ENCODE results near the gene MACF1. TPM values are rescaled to one million over a fixed set of nuclear protein-coding genes. Genes with fewer than 3 reads are reported as not detected.

The MACF1 gene
- polyA plus RNA-seq, 1 of the 3 experiments (the other 2 are of a cell fraction): 37.6 TPM

DNA sequence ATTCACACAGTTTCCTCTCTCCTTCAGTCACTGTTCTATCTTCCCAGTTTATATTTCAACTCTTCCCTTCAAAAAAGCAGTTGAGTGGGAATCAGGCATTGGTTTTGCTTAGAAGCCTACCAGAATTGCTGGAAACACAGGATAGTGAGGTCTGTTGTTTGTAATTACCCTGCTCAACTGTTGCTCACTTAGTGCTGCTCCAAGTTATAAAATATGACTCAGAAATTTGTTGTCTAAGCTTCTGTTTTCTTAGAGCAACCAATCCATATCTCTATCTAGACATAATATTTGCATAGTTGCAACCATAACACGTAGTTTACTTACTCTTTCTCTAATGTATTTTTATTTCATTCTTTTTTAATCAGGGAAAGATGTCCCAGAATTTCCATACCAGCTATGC, 87.9 kb downstream of the MACF1 start:
- peaks cover 21% of the 10 kb centered on the region; the same call in 1 of the 2 replicates for H3K79me2 ChIP-seq (ENCODE audit: insufficient read depth)
- 0 out of 2 replicates have a peak, but pooled peaks cover 4% of the 10 kb centered on the region for H4K20me1 ChIP-seq (ENCODE audit: insufficient read depth)
- CTCF ChIA-PET: no interaction called here
- no peaks in the 10 kb centered on the region for H3K9me2 ChIP-seq
- H3K27me3 ChIP-seq (ENCODE audit: insufficient read depth): no peaks in the 10 kb centered on the region
- H3K9me3 ChIP-seq: no peaks in the 10 kb centered on the region
- TF ChIP-seq FOXM1 (IDR thresholded peaks at IDR 0.05; ENCODE audit: low read depth): no peak
- no peak for TF ChIP-seq ELF1 (IDR thresholded peaks at IDR 0.05)
- TF ChIP-seq YY1 (IDR thresholded peaks at IDR 0.05; ENCODE audit: low read depth): no peak
- no peak for TF ChIP-seq FOXJ3 (CRISPR knock-in tag; IDR thresholded peaks at IDR 0.05)
- TF ChIP-seq FOSL2 (IDR thresholded peaks at IDR 0.05; ENCODE audit: borderline replicate concordance, low read depth): no peak
- TF ChIP-seq, protein P1, sequence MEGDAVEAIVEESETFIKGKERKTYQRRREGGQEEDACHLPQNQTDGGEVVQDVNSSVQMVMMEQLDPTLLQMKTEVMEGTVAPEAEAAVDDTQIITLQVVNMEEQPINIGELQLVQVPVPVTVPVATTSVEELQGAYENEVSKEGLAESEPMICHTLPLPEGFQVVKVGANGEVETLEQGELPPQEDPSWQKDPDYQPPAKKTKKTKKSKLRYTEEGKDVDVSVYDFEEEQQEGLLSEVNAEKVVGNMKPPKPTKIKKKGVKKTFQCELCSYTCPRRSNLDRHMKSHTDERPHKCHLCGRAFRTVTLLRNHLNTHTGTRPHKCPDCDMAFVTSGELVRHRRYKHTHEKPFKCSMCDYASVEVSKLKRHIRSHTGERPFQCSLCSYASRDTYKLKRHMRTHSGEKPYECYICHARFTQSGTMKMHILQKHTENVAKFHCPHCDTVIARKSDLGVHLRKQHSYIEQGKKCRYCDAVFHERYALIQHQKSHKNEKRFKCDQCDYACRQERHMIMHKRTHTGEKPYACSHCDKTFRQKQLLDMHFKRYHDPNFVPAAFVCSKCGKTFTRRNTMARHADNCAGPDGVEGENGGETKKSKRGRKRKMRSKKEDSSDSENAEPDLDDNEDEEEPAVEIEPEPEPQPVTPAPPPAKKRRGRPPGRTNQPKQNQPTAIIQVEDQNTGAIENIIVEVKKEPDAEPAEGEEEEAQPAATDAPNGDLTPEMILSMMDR (IDR thresholded peaks at IDR 0.05): no peak
- TF ChIP-seq CHD2 (IDR thresholded peaks at IDR 0.05; ENCODE audit: low read length, partially characterized antibody): no peak
- TF ChIP-seq NRF1 (IDR thresholded peaks at IDR 0.05; ENCODE audit: low read depth, low read length): no peak
- no peak for TF ChIP-seq TCF12 (IDR thresholded peaks at IDR 0.05)
- no peak for TF ChIP-seq NFIC (IDR thresholded peaks at IDR 0.05; ENCODE audit: borderline replicate concordance)
- TF ChIP-seq, protein P2, sequence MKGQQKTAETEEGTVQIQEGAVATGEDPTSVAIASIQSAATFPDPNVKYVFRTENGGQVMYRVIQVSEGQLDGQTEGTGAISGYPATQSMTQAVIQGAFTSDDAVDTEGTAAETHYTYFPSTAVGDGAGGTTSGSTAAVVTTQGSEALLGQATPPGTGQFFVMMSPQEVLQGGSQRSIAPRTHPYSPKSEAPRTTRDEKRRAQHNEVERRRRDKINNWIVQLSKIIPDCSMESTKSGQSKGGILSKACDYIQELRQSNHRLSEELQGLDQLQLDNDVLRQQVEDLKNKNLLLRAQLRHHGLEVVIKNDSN (IDR thresholded peaks at IDR 0.05; ENCODE audit: borderline replicate concordance, low read depth): no peak
- TF ChIP-seq TEAD4 (IDR thresholded peaks at IDR 0.05; ENCODE audit: borderline replicate concordance, insufficient read depth): no peak
- no peak for TF ChIP-seq RAD21 (IDR thresholded peaks at IDR 0.05; ENCODE audit: low read length)
- no peak for TF ChIP-seq RCOR1 (IDR thresholded peaks at IDR 0.05; ENCODE audit: low read length)
- no peak overlapping the region for H3K4me2 ChIP-seq
- 91% methylated on average over 1 of the region's 1 CpG for WGBS (ENCODE audit: low lambda C conversion rate)
- DNase-seq: no peak
- H3K4me1 ChIP-seq (ENCODE audit: control insufficient read depth in 1 of 2, insufficient read depth in 2 of 2, low read depth in 1 of 2, low read length in 1 of 2): peaks cover 0 to 23% of the 10 kb centered on the region in 2 experiments; a peak in 1 of 4 replicates
- peaks cover 57 to 70% of the 10 kb centered on the region in 2 experiments for H3K36me3 ChIP-seq (replicated peaks in 1 of 2; ENCODE audit: control insufficient read depth in 1 of 2, insufficient read depth in 2 of 2, low read length in 1 of 2)
- H3F3A ChIP-seq (replicated peaks; ENCODE audit: insufficient read depth): peaks cover 15% of the 10 kb centered on the region
- H3K27ac ChIP-seq (ENCODE audit: low read depth in 2 of 2, low read length in 1 of 2): peak overlapping the region in 1 of 2 experiments; percentile 17; a peak in 1 of 4 replicates
- POLR2A ChIA-PET: no interaction called here
- H3K4me3 ChIP-seq (ENCODE audit: low read depth in 2 of 2, low read length in 1 of 2): no peak overlapping the region
- no peak overlapping the region for H3K9ac ChIP-seq
- no peak overlapping the region for H2AFZ ChIP-seq (ENCODE audit: low read depth)

DNA sequence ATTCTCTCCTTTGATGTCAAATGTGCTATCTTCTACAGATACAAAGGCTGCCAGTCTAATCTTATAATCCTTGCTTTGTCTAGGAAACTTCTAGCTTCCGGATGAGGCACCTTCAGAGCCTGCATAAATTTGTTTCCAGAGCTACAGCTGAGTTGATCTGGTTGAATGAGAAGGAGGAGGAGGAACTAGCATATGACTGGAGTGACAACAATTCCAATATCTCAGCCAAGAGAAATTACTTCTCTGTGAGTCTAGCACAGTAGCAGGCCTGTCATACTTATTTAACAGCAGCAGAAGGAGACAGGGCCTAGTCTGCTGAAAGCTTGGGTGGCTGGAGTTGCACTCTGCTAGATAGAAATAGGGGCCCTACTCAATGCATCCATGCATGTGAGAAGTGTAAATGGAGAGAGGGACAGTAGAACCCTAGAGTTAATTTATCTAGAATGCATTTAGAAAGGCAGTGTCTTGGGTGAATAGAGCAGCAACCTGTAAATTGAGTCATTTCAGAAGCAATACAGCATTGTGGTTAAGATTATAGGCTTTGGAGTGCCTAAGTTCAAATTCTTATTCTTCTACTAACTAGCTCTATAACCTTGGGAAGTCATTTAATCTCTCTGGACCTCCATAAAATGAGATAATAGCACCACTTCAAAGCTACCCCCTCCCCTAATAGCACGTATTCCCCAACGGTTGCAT, 89.0 kb downstream of the MACF1 start:
- 86% methylated on average over 3 of the region's 3 CpGs for WGBS (ENCODE audit: low lambda C conversion rate)
- Histone ChIP-seq H3K27me3 (ENCODE audit: insufficient read depth) (no peaks in the 10 kb centered on the region), H3K9ac (no peak overlapping the region), H4K20me1 (ENCODE audit: insufficient read depth) (0 out of 2 replicates have a peak, but pooled peaks cover 4% of the 10 kb centered on the region), H3K4me2 (no peak overlapping the region), H3K36me3 (replicated peaks in 1 of 2; ENCODE audit: control insufficient read depth in 1 of 2, insufficient read depth in 2 of 2, low read length in 1 of 2) (peaks cover 63 to 70% of the 10 kb centered on the region in 2 experiments), H3K4me3 (ENCODE audit: low read depth in 2 of 2, low read length in 1 of 2) (no peak overlapping the region), H3K9me2 (no peaks in the 10 kb centered on the region), H3K79me2 (ENCODE audit: insufficient read depth) (peaks cover 21% of the 10 kb centered on the region; the same call in 1 of the 2 replicates), H3K9me3 (no peaks in the 10 kb centered on the region), H2AFZ (ENCODE audit: low read depth) (no peak overlapping the region), H3K4me1 (ENCODE audit: control insufficient read depth in 1 of 2, insufficient read depth in 2 of 2, low read depth in 1 of 2, low read length in 1 of 2) (peaks cover 0 to 23% of the 10 kb centered on the region in 2 experiments; a peak in 1 of 4 replicates), H3K27ac (ENCODE audit: low read depth in 2 of 2, low read length in 1 of 2) (peak overlapping the region in 1 of 2 experiments; percentile 17; a peak in 1 of 4 replicates), H3F3A (replicated peaks; ENCODE audit: insufficient read depth) (peaks cover 19% of the 10 kb centered on the region)
- POLR2A ChIA-PET: no interaction called here
- TF ChIP-seq NFIC (IDR thresholded peaks at IDR 0.05; ENCODE audit: borderline replicate concordance) (no peak), RAD21 (IDR thresholded peaks at IDR 0.05; ENCODE audit: low read length) (no peak), TAF1 (IDR thresholded peaks at IDR 0.05; ENCODE audit: borderline replicate concordance, low read depth, low read length) (no peak), GATA2 (CRISPR knock-in tag; IDR thresholded peaks at IDR 0.05) (no peak), FOSL2 (IDR thresholded peaks at IDR 0.05; ENCODE audit: borderline replicate concordance, low read depth) (no peak), SMC3 (IDR thresholded peaks at IDR 0.05; ENCODE audit: low read depth, low read length) (no peak)
- no peak for DNase-seq
- CTCF ChIA-PET: interaction anchor here (1.3 kb wide), 1 partner anchor 25 kb away, joined by 3 read pairs; no protein-coding TSS in a partner anchor

All from SK-N-SH (cell line).